Peyer's patch (tissue), 4 donors: Measurements from ENCODE around the gene CABP4. TPM values are rescaled to one million over a fixed set of nuclear protein-coding genes. Genes with fewer than 3 reads are reported as not detected.

ENCODE experiments used
- DNase-seq, 3 donors: peaks; one replicate each; pipeline ENCODE4 v3.0.0-alpha.2; 2017 to 2019
- H3K27ac ChIP-seq, 4 donors: fragments of 200-600 bp; sonication (generic); one replicate each; pipeline ENCODE4 v1.5.1; 2016 to 2019
- H3K27me3 ChIP-seq, 2 donors: fragments of 200-600 bp; sonication (generic); one replicate each; pipeline ENCODE4 v1.5.1; 2019
- H3K36me3 ChIP-seq, 3 donors: fragments of 200-600 bp; sonication (generic); one replicate each; pipeline ENCODE4 v1.5.1; 2016 to 2019
- H3K4me1 ChIP-seq, 4 donors: fragments of 200-600 bp; sonication (generic); one replicate each; pipeline ENCODE4 v1.5.1; 2016 to 2019
- H3K4me3 ChIP-seq, 4 donors: fragments of 200-600 bp; sonication (generic); 1 replicate in 3 of 4; 2 replicates in 1 of 4; pipeline ENCODE4 v1.5.1; 2016 to 2019; ENCODE audit warnings: mild to moderate bottlenecking in 1 of 4
- H3K9me3 ChIP-seq, 4 donors: fragments of 200-600 bp; sonication (generic); one replicate each; pipeline ENCODE4 v1.5.1; 2016 to 2019; ENCODE audit warnings: mild to moderate bottlenecking in 1 of 4
- CTCF ChIP-seq, 6 experiments: fragments of 450-650 bp in 4 of 6; fragments of 200-600 bp in 2 of 6; sonication (generic) in 1 of 6; IDR thresholded peaks; one replicate each; pipeline ENCODE4 v1.5.1; 2017 to 2019; ENCODE audit warnings: antibody characterized with exemption in 6 of 6, mild to moderate bottlenecking in 3 of 6, moderate library complexity in 1 of 6
- POLR2A ChIP-seq, 2 donors: fragments of 450-650 bp; IDR thresholded peaks; one replicate each; pipeline ENCODE4 v1.5.1; 2017; ENCODE audit warnings: antibody characterized with exemption in 2 of 2, mild to moderate bottlenecking in 2 of 2, moderate library complexity in 2 of 2
- total RNA-seq, 4 donors: library from RNA; depleted of rRNA; stranded (reverse); fragments of >200 nt; gene quantifications; one replicate each; pipeline ENCODE4 v1.1.0, GENCODE V29; 2016

The CABP4 gene
- total RNA-seq, 4 donors from 2014 or later, result 0.85 to 3.3 (median 0.94) TPM; not detected in 1

- Histone ChIP-seq H3K27me3 (no peaks in the 10 kb centered on the region), H3K4me3 (peak overlapping the region in 1 of 4 donors; percentile 81), H3K27ac (peak overlapping the region in 3 of 4 donors; percentile 19 to 99 (median 40)), H3K9me3 (no peaks in the 10 kb centered on the region), H3K4me1 (peaks cover 0 to 41% (median 21%) of the 10 kb centered on the region in 4 donors), H3K36me3 (peaks cover 0 to 72% (median 0%) of the 10 kb centered on the region in 3 donors)
- TF ChIP-seq POLR2A (IDR thresholded peaks at IDR 0.05) (no peak), CTCF (IDR thresholded peaks at IDR 0.05) (no peak)
- DNase-seq, result no peak
Observed at GRCh38 chr11:67433536-67434394, 21.4 kb upstream of the CABP4 start.

GRCh38 chr11:67434395-67434881 lies 20.7 kb upstream of the CABP4 start:
- no peak for DNase-seq
- Histone ChIP-seq H3K27me3 (no peaks in the 10 kb centered on the region), H3K4me3 (peak overlapping the region in 1 of 4 donors; percentile 81), H3K4me1 (peaks cover 0 to 41% (median 18%) of the 10 kb centered on the region in 4 donors), H3K36me3 (peaks cover 0 to 79% (median 0%) of the 10 kb centered on the region in 3 donors), H3K9me3 (no peaks in the 10 kb centered on the region), H3K27ac (peak overlapping the region in 2 of 4 donors; percentile 40 to 99)
- no peak for TF ChIP-seq POLR2A (IDR thresholded peaks at IDR 0.05)
- TF ChIP-seq CTCF (IDR thresholded peaks at IDR 0.05), result no peak

- peak overlapping the region in 3 of 4 donors; percentile 40 to 99 (median 83) for H3K27ac ChIP-seq
- H3K4me3 ChIP-seq, result peak overlapping the region in 1 of 4 donors; percentile 81
- peaks cover 0 to 82% (median 0%) of the 10 kb centered on the region in 3 donors for H3K36me3 ChIP-seq
- no peaks in the 10 kb centered on the region for H3K9me3 ChIP-seq
- H3K4me1 ChIP-seq, result peaks cover 0 to 45% (median 21%) of the 10 kb centered on the region in 4 donors
- no peak for TF ChIP-seq CTCF (IDR thresholded peaks at IDR 0.05)
- TF ChIP-seq POLR2A (IDR thresholded peaks at IDR 0.05), result no peak
- no peak for DNase-seq
- no peaks in the 10 kb centered on the region for H3K27me3 ChIP-seq
Observed at GRCh38 chr11:67435031-67435726, 20.0 kb upstream of the CABP4 start.

- Histone ChIP-seq H3K27me3 (no peaks in the 10 kb centered on the region), H3K4me3 (peak overlapping the region; percentile 4 to 81 (median 62)), H3K36me3 (peaks cover 0 to 90% (median 0%) of the 10 kb centered on the region in 3 donors), H3K9me3 (no peaks in the 10 kb centered on the region), H3K27ac (peak overlapping the region; percentile 16 to 99 (median 62)), H3K4me1 (peaks cover 0 to 53% (median 24%) of the 10 kb centered on the region in 4 donors)
- TF ChIP-seq CTCF (IDR thresholded peaks at IDR 0.05) (no peak), POLR2A (IDR thresholded peaks at IDR 0.05) (no peak)
- no peak for DNase-seq
Observed at GRCh38 chr11:67435727-67436458, 19.3 kb upstream of the CABP4 start.
